HG03066 (cell line): ENCODE data around the gene POLR3G.

ENCODE experiments used
- ATAC-seq: cut with Tn5 transposase; IDR thresholded peaks from one replicate; pipeline ENCODE4 v1.9.1; 2021; ENCODE audit warnings: low read depth; ENCODE audit not compliant: unreplicated experiment

Gene POLR3G

GRCh38 chr5:90474235-90475107, at the start of gene POLR3G, which contains the start of gene MBLAC2:
POLR3G (plus strand) TSS chr5:90474864; CDS start chr5:90485568, 10,704 bp downstream.
MBLAC2 (minus strand) TSS chr5:90474771; CDS start chr5:90474292, 479 bp downstream.
- peak; percentile 79 for ATAC-seq

GRCh38 chr5:90434116-90434714, 40.4 kb upstream of the POLR3G start:
- no peak for ATAC-seq

GRCh38 chr5:90437663-90438062, 37.0 kb upstream of the POLR3G start:
- ATAC-seq: no peak

- ATAC-seq: no peak
Measured at GRCh38 chr5:90438100-90438499, 36.6 kb upstream of the POLR3G start.

GRCh38 chr5:90440644-90441043, 34.0 kb upstream of the POLR3G start:
- no peak for ATAC-seq

GRCh38 chr5:90446961-90447360, 27.7 kb upstream of the POLR3G start:
- ATAC-seq: no peak

GRCh38 chr5:90461288-90461687, 13.4 kb upstream of the POLR3G start:
- no peak for ATAC-seq

GRCh38 chr5:90472783-90473395, 1.8 kb upstream of the POLR3G start:
- peak; percentile 7 for ATAC-seq

GRCh38 chr5:90473396-90474234, 1.0 kb upstream of the POLR3G start:
- peak; percentile 17 for ATAC-seq

- no peak for ATAC-seq
Measured at GRCh38 chr5:90475436-90475980, 844 bp downstream of the POLR3G start.

GRCh38 chr5:90476391-90476790, 1.7 kb downstream of the POLR3G start:
- no peak for ATAC-seq

GRCh38 chr5:90477073-90477472, 2.4 kb downstream of the POLR3G start:
- ATAC-seq: no peak

- no peak for ATAC-seq
Measured at GRCh38 chr5:90477621-90478215, 3.1 kb downstream of the POLR3G start.

- no peak for ATAC-seq
Measured at GRCh38 chr5:90479611-90480385, 5.1 kb downstream of the POLR3G start.

- no peak for ATAC-seq
Measured at GRCh38 chr5:90480699-90481098, 6.0 kb downstream of the POLR3G start.

- no peak for ATAC-seq
Measured at GRCh38 chr5:90483206-90483605, 8.5 kb downstream of the POLR3G start.

GRCh38 chr5:90484540-90484939, 9.9 kb downstream of the POLR3G start:
- no peak for ATAC-seq

GRCh38 chr5:90488791-90489190, 14.1 kb downstream of the POLR3G start:
- ATAC-seq: no peak

- ATAC-seq: no peak
Measured at GRCh38 chr5:90494043-90494442, 19.4 kb downstream of the POLR3G start.
